HG03439 (cell line): Measurements from ENCODE around the gene ROM1.
A peak's percentile ranks its signal among the peaks of the same experiment; 100 is the strongest.
"Not testable (repeated sequence)": the region's sequence is repeated elsewhere in the genome, so short reads cannot be mapped to it uniquely, and the experiment has no call there.

ENCODE experiments used
- ATAC-seq: cut with Tn5 transposase; IDR thresholded peaks from one replicate; pipeline ENCODE4 v1.9.1; 2021; ENCODE audit warnings: mild to moderate bottlenecking, moderate library complexity; ENCODE audit not compliant: unreplicated experiment

Gene ROM1

GRCh38 chr11:62648185-62648966, 35.3 kb downstream of the ROM1 start:
- ATAC-seq: no peak

GRCh38 chr11:62648967-62649364, 35.9 kb downstream of the ROM1 start:
- ATAC-seq: no peak

GRCh38 chr11:62649486-62649885, 36.4 kb downstream of the ROM1 start:
- ATAC-seq: no peak

- not testable (repeated sequence) for ATAC-seq
Measured at GRCh38 chr11:62650283-62650682, 37.2 kb downstream of the ROM1 start.

- ATAC-seq: peak; percentile 22
Measured at GRCh38 chr11:62652161-62653006, 39.3 kb downstream of the ROM1 start.

GRCh38 chr11:62654297-62654696, 41.2 kb downstream of the ROM1 start:
- ATAC-seq: no peak

- no peak for ATAC-seq
Measured at GRCh38 chr11:62656796-62657429, 43.9 kb downstream of the ROM1 start.

GRCh38 chr11:62664405-62665074, 51.5 kb downstream of the ROM1 start:
- peak; percentile 28 for ATAC-seq
